Left lung (tissue), 10 donors: ENCODE data around the gene TEX19. TPM values are rescaled to one million over a fixed set of nuclear protein-coding genes. Genes with fewer than 3 reads are reported as not detected.

Experiments used
- ATAC-seq: fragments of 200-7000 bp; cut with Tn5 transposase; one replicate; pipeline ENCODE4 v1.9.1; 2020; ENCODE audit warnings: moderate library complexity
- DNase-seq, 4 donors: peaks; one replicate each; pipeline ENCODE4 v3.0.0-alpha.2; 2013 to 2020
- H3K27ac ChIP-seq, 2 donors: fragments of 200-600 bp; sonication (generic) in 1 of 2; one replicate each; pipeline versions ENCODE4 v1.5.0 to v1.8.0; 2020 to 2021
- H3K27me3 ChIP-seq, 2 donors: fragments of 200-600 bp; sonication (generic) in 1 of 2; one replicate each; pipeline versions ENCODE4 v1.5.0 to v1.8.0; 2020 to 2021
- H3K36me3 ChIP-seq, 2 donors: fragments of 200-600 bp; sonication (generic) in 1 of 2; one replicate each; pipeline versions ENCODE4 v1.5.0 to v1.8.0; 2020 to 2021
- H3K4me1 ChIP-seq, 2 donors: fragments of 200-600 bp; one replicate each; pipeline ENCODE4 v1.8.0; 2021
- H3K4me3 ChIP-seq, 2 donors: fragments of 200-600 bp; sonication (generic) in 1 of 2; one replicate each; pipeline versions ENCODE4 v1.5.0 to v1.8.0; 2020 to 2021; ENCODE audit warnings: mild to moderate bottlenecking in 1 of 2
- H3K9me3 ChIP-seq, 2 donors: fragments of 200-600 bp; sonication (generic) in 1 of 2; one replicate each; pipeline versions ENCODE4 v1.5.0 to v1.8.0; 2020 to 2021
- intact Hi-C, 2 donors: fragments of 100-400 bp; cut with DNase I; formaldehyde crosslinking; loops; one replicate each; pipeline versions ENCODE4 v1.11.2 to v1.14.2; 2022
- polyA plus RNA-seq, 6 donors: library from polyadenylated mRNA; unstranded; fragments of 120-200 nt; gene quantifications; one replicate each; pipeline ENCODE4 v1.2.1, GENCODE V29; 2013; ENCODE audit not compliant: insufficient read length in 6 of 6
- total RNA-seq, 2 donors: library from RNA; stranded (reverse); fragmentation: NEBNext Ultra II Directional; extraction: Animal tissue kit (Norgen Biotek cat#: 25700); gene quantifications; one replicate each; pipeline ENCODE4 v1.2.1, GENCODE V29; 2021
- TF ChIP-seq, protein P1 (sequence below), 2 donors: fragments of 200-600 bp; sonication (generic) in 1 of 2; IDR thresholded peaks; one replicate each; pipeline versions ENCODE4 v1.5.0 to v1.8.0; 2021; ENCODE audit warnings: antibody characterized with exemption in 2 of 2
- donor health status: DM: no; HTN: yes; CAD: no.
- donor health status: DM: no; HTN: no; CAD: no.

TEX19 gene
- total and polyA plus RNA-seq, 8 donors: 0.07 TPM; not detected in 7

- TF ChIP-seq, protein P1, sequence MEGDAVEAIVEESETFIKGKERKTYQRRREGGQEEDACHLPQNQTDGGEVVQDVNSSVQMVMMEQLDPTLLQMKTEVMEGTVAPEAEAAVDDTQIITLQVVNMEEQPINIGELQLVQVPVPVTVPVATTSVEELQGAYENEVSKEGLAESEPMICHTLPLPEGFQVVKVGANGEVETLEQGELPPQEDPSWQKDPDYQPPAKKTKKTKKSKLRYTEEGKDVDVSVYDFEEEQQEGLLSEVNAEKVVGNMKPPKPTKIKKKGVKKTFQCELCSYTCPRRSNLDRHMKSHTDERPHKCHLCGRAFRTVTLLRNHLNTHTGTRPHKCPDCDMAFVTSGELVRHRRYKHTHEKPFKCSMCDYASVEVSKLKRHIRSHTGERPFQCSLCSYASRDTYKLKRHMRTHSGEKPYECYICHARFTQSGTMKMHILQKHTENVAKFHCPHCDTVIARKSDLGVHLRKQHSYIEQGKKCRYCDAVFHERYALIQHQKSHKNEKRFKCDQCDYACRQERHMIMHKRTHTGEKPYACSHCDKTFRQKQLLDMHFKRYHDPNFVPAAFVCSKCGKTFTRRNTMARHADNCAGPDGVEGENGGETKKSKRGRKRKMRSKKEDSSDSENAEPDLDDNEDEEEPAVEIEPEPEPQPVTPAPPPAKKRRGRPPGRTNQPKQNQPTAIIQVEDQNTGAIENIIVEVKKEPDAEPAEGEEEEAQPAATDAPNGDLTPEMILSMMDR (IDR thresholded peaks at IDR 0.05): no peak
- intact Hi-C loops: loop anchor here in 1 of 2 donors (5.0 kb wide), 1 partner anchor 61 kb away; no protein-coding TSS in a partner anchor
- DNase-seq (no peak), ATAC-seq (no peak)
- no peaks in the 10 kb centered on the region for H3K27me3 ChIP-seq
- no peak overlapping the region for H3K4me3 ChIP-seq
- H3K36me3 ChIP-seq: peaks cover 0 to 16% of the 10 kb centered on the region in 2 donors
- H3K9me3 ChIP-seq: no peaks in the 10 kb centered on the region
- H3K27ac ChIP-seq: no peak overlapping the region
- H3K4me1 ChIP-seq: peaks cover 2 to 11% of the 10 kb centered on the region in 2 donors
Measured at GRCh38 chr17:82412535-82413520, 53.8 kb downstream of the TEX19 start.

Other genes starting within 250 kb of the TEX19 start
- 10 to 100 TPM; 41.7 to 54.5 TPM for gene CCDC57, start 146.4 kb upstream of the TEX19 start, total RNA-seq
- 10 to 100 TPM; 50.4 to 73.4 (median 65.9) TPM for gene CCDC57, start 146.4 kb upstream of the TEX19 start, polyA plus RNA-seq
- 100 to 1,000 TPM in 1 of 2 donors, 10 to 100 TPM in 1; 71.2 to 149 TPM for gene SLC16A3, start 130.2 kb upstream of the TEX19 start, total RNA-seq
- gene SLC16A3, start 130.2 kb upstream of the TEX19 start, polyA plus RNA-seq: 10 to 100 TPM; 13.0 to 21.2 (median 17.8) TPM
- 100 to 1,000 TPM; 122 to 160 TPM for gene CSNK1D, start 85.5 kb upstream of the TEX19 start, total RNA-seq
- 100 to 1,000 TPM; 101 to 145 (median 119) TPM for gene CSNK1D, start 85.5 kb upstream of the TEX19 start, polyA plus RNA-seq
- 1 to 10 TPM; 3.7 to 6.6 TPM for gene CD7, start 41.6 kb upstream of the TEX19 start, total RNA-seq
- gene CD7, start 41.6 kb upstream of the TEX19 start, polyA plus RNA-seq: 1 to 10 TPM; 1.1 to 1.9 (median 1.4) TPM
- 10 to 100 TPM; 10.5 to 36.8 TPM for gene SECTM1, start 25.5 kb upstream of the TEX19 start, total RNA-seq
- 1 to 10 TPM; 1.9 to 3.0 (median 2.4) TPM for gene SECTM1, start 25.5 kb upstream of the TEX19 start, polyA plus RNA-seq
- gene UTS2R, start 12.5 kb downstream of the TEX19 start, total RNA-seq: not detected
- gene UTS2R, start 12.5 kb downstream of the TEX19 start, polyA plus RNA-seq: under 1 TPM in 1 of 6 donors, not detected in 5; 0.11 TPM
- gene HEXD, start 59.1 kb downstream of the TEX19 start, total RNA-seq: 10 to 100 TPM; 28.6 to 34.7 TPM
- gene HEXD, start 59.1 kb downstream of the TEX19 start, polyA plus RNA-seq: 10 to 100 TPM; 31.1 to 48.3 (median 42.1) TPM
- 10 to 100 TPM; 31.0 to 37.9 TPM for gene OGFOD3, start 59.3 kb downstream of the TEX19 start, total RNA-seq
- gene OGFOD3, start 59.3 kb downstream of the TEX19 start, polyA plus RNA-seq: 10 to 100 TPM; 22.7 to 29.6 (median 26.6) TPM
- gene CYBC1, start 91.5 kb downstream of the TEX19 start, total RNA-seq: 100 to 1,000 TPM in 1 of 2 donors, 10 to 100 TPM in 1; 90.2 to 116 TPM
- gene CYBC1, start 91.5 kb downstream of the TEX19 start, polyA plus RNA-seq: 10 to 100 TPM; 47.0 to 54.2 (median 52.3) TPM
- 10 to 100 TPM; 38.9 to 52.4 TPM for gene NARF, start 99.5 kb downstream of the TEX19 start, total RNA-seq
- 100 to 1,000 TPM; 101 to 128 (median 114) TPM for gene NARF, start 99.5 kb downstream of the TEX19 start, polyA plus RNA-seq
- gene FOXK2, start 160.5 kb downstream of the TEX19 start, total RNA-seq: 10 to 100 TPM; 50.4 to 57.0 TPM
- 10 to 100 TPM; 31.2 to 46.3 (median 35.2) TPM for gene FOXK2, start 160.5 kb downstream of the TEX19 start, polyA plus RNA-seq